Heart left ventricle (tissue), 16 donors: ENCODE measurements around the gene SOX30. TPM values are rescaled to one million over a fixed set of nuclear protein-coding genes. Genes with fewer than 3 reads are reported as not detected.

ENCODE experiments used
- ATAC-seq, 4 donors: fragments of 200-7000 bp; cut with Tn5 transposase; one replicate each; pipeline ENCODE4 v1.9.1; 2020 to 2022; ENCODE audit warnings: moderate library complexity in 4 of 4, mild to moderate bottlenecking in 3 of 4, moderate number of reproducible peaks in 1 of 4
- DNase-seq, 5 donors: peaks; one replicate each; pipeline ENCODE4 v3.0.0-alpha.2; 2020
- H3K27ac ChIP-seq, 12 donors: fragments of 200-600 bp; sonication (generic) in 4 of 12; one replicate each; pipeline versions ENCODE4 v1.5.0 to v1.8.0; 2016 to 2022; ENCODE audit warnings: mild to moderate bottlenecking in 2 of 12
- H3K27me3 ChIP-seq, 9 donors: fragments of 200-600 bp; sonication (generic) in 2 of 9; one replicate each; pipeline versions ENCODE4 v1.5.1 to v1.8.0; 2016 to 2022; ENCODE audit warnings: mild to moderate bottlenecking in 3 of 9
- H3K36me3 ChIP-seq, 9 donors: fragments of 200-600 bp; sonication (generic) in 2 of 9; one replicate each; pipeline versions ENCODE4 v1.5.0 to v1.8.0; 2018 to 2022; ENCODE audit warnings: mild to moderate bottlenecking in 2 of 9
- H3K4me1 ChIP-seq, 12 donors: fragments of 200-600 bp; sonication (generic) in 4 of 12; one replicate each; pipeline versions ENCODE4 v1.5.0 to v1.8.0; 2016 to 2022; ENCODE audit warnings: mild to moderate bottlenecking in 3 of 12
- H3K4me3 ChIP-seq, 12 donors: fragments of 200-600 bp; sonication (generic) in 4 of 12; one replicate each; pipeline versions ENCODE4 v1.5.0 to v1.8.0; 2017 to 2022; ENCODE audit warnings: mild to moderate bottlenecking in 9 of 12, moderate library complexity in 4 of 12
- H3K9me3 ChIP-seq, 12 donors: fragments of 200-600 bp; sonication (generic) in 4 of 12; one replicate each; pipeline versions ENCODE4 v1.5.0 to v1.8.0; 2016 to 2022; ENCODE audit warnings: mild to moderate bottlenecking in 1 of 12
- POLR2A ChIP-seq, 2 donors: fragments of 450-650 bp; IDR thresholded peaks; one replicate each; pipeline ENCODE4 v1.6.1; 2017; ENCODE audit warnings: antibody characterized with exemption in 2 of 2, mild to moderate bottlenecking in 2 of 2, moderate library complexity in 2 of 2
- WGBS, 4 donors: extraction: QIAGEN DNeasy Blood & Tissue Kit in 2 of 4; methylation state at CpG; one replicate each; pipeline versions ENCODE4 v1.1.5 to v1.1.7; 2013 to 2018; 5-methylcytosine and 5-hydroxymethylcytosine counted together
- intact Hi-C, 10 donors: fragments of 100-400 bp; cut with DNase I; formaldehyde crosslinking; loops; one replicate each; pipeline versions ENCODE4 v1.11.1 to v1.14.2; 2022
- polyA plus RNA-seq, 2 donors: library from polyadenylated mRNA; stranded (reverse); fragments of 200-250 nt; gene quantifications; one replicate each; pipeline ENCODE4 v1.2.3, GENCODE V29; 2013
- total RNA-seq, 9 donors: library from RNA; depleted of rRNA in 2 of 9; stranded (reverse); fragments of >200 nt in 2 of 9; fragmentation: NEBNext Ultra II Directional in 3 of 9; extraction: Animal tissue kit (Norgen Biotek cat#: 25700) in 3 of 9; gene quantifications; one replicate each; pipeline versions ENCODE4 v1.1.0 to v1.2.4, GENCODE V29; 2016 to 2023
- TF ChIP-seq, protein P1 (sequence below), 12 donors: fragments of 200-600 bp; sonication (generic) in 4 of 12; IDR thresholded peaks; one replicate each; pipeline versions ENCODE4 v1.5.0 to v1.8.0; 2018 to 2022; ENCODE audit warnings: antibody characterized with exemption in 12 of 12, mild to moderate bottlenecking in 5 of 12
- donor health status: ischemic (EF 13 %, LVEDD 7.1; RV severe dilation, severe dysfunction).
- donor health status: healthy with polysubstance abuse.
- donor health status: DM: no; HTN: yes; CAD: no.
- donor health status: DM: no; HTN: no; CAD: no.
- donor health status: ischemic (EF 25% LVEDD 6.9; RV normal size, moderate dysfunction).
- donor health status: ischemic (EF 25% LVEDD 5.7; RV mildly dilated, moderate dysfunction).
- donor health status: healthy.
- donor health status: DM: yes; HTN: yes; CAD: no.
- donor health status: ischemic (EF 35%, LVEDD 5.7; RV mildly dilated, moderate dysfunction).
- donor health status: nonischemic (EF 11% LVEDD 7.7; RV severe dilation, severe dysfunction).
- donor health status: DM: yes; HTN: yes; CAD: no.
- donor health status: PGD.
- donor health status: ischemic (EF 29% LVEDD 5.4; RV normal size, mild dysfunction).
- donor health status: nonischemic (EF 23%, LVEDD 6.1; RV moderate dilation, normal function).

Gene SOX30
- total and polyA plus RNA-seq, 11 donors = 0.08 to 0.48 (median 0.14) TPM; not detected in 5

DNA sequence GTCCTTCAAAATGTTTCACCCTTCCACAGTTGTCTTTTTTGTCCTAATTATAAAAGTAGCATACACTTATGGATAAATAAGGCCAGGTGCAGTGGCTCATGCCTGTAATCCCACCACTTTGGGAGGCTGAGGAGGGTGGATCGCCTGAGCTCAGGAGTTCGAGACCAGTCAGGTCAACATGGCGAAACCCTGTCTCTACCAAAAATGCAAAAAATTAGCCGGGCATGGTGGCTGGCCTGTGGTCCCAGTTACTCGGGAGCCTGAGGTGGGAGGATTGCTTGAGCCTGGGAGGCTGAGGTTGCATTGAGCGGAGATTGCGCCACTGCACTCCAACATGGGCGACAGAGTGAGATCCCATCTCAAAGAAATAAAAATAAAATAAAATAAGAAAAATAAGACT is 20.7 kb upstream of the SOX30 start:
- no peak for DNase-seq
- intact Hi-C loops = loop anchor here in 1 of 10 donors (5.0 kb wide), 1 partner anchor 44 kb away; no protein-coding TSS in a partner anchor
- Histone ChIP-seq H3K4me3 (no peak overlapping the region), H3K27me3 (peaks cover 4 to 24% (median 6%) of the 10 kb centered on the region in 9 donors), H3K27ac (no peak overlapping the region), H3K9me3 (no peaks in the 10 kb centered on the region), H3K4me1 (peaks cover 0 to 18% (median 7%) of the 10 kb centered on the region in 12 donors), H3K36me3 (no peaks in the 10 kb centered on the region)
- WGBS, 4 donors = 91 to 97% (median 95%) methylated on average over 8 of the region's 8 CpGs
- TF ChIP-seq POLR2A (IDR thresholded peaks at IDR 0.05) = no peak
- TF ChIP-seq, protein P1, sequence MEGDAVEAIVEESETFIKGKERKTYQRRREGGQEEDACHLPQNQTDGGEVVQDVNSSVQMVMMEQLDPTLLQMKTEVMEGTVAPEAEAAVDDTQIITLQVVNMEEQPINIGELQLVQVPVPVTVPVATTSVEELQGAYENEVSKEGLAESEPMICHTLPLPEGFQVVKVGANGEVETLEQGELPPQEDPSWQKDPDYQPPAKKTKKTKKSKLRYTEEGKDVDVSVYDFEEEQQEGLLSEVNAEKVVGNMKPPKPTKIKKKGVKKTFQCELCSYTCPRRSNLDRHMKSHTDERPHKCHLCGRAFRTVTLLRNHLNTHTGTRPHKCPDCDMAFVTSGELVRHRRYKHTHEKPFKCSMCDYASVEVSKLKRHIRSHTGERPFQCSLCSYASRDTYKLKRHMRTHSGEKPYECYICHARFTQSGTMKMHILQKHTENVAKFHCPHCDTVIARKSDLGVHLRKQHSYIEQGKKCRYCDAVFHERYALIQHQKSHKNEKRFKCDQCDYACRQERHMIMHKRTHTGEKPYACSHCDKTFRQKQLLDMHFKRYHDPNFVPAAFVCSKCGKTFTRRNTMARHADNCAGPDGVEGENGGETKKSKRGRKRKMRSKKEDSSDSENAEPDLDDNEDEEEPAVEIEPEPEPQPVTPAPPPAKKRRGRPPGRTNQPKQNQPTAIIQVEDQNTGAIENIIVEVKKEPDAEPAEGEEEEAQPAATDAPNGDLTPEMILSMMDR (IDR thresholded peaks at IDR 0.05) = no peak
- ATAC-seq = no peak

DNA sequence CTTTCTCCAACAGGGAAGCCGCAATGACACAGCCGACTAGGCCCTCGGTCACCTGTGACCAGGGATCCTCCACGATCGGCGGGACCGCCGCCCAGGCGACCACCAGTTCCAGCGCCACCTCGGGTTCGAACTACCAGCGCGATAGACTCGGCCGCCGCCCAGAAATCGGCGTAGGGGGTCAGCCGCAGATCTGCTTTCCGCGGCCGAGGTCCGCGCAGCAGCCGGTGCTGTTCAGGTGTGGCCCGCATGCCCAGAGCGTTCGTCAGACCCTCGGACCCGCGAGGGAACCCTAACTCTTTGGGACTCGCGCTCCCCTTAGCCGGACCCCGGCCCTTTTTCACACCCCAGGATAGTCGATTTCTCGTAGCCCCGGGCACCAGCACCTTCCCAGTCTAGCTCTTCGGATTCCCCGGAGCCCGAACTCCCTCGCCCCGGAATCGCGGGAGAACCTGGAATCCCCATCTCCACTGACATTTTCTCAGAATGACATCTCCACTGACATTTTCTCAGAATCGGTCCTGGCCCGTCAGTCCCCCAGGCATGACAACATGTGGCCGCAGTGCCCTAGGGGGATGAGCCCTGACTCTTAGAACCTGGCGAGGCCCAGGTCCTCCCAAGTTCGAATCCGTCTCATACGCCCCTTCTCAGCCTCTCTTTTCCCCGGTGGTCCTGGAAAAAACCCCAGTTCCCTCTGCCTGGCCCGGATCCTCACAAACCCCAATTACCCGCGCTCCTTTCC is 19.5 kb upstream of the SOX30 start:
- Histone ChIP-seq H3K36me3 (no peaks in the 10 kb centered on the region), H3K9me3 (no peaks in the 10 kb centered on the region), H3K27me3 (peaks cover 4 to 24% (median 6%) of the 10 kb centered on the region in 9 donors), H3K27ac (no peak overlapping the region), H3K4me1 (peaks cover 0 to 18% (median 7%) of the 10 kb centered on the region in 12 donors), H3K4me3 (peak overlapping the region; percentile 41 to 72 (median 62))
- no peak for DNase-seq
- TF ChIP-seq POLR2A (IDR thresholded peaks at IDR 0.05) = no peak
- TF ChIP-seq, protein P1 (IDR thresholded peaks at IDR 0.05) = no peak
- peak in 1 of 4 donors; percentile 6 for ATAC-seq
- intact Hi-C loops = loop anchor here in 1 of 10 donors (5.0 kb wide), 1 partner anchor 46 kb away; no protein-coding TSS in a partner anchor
- 32 to 68% (median 48%) methylated on average over 32 to 57 of the region's 57 CpGs for WGBS, 4 donors

DNA sequence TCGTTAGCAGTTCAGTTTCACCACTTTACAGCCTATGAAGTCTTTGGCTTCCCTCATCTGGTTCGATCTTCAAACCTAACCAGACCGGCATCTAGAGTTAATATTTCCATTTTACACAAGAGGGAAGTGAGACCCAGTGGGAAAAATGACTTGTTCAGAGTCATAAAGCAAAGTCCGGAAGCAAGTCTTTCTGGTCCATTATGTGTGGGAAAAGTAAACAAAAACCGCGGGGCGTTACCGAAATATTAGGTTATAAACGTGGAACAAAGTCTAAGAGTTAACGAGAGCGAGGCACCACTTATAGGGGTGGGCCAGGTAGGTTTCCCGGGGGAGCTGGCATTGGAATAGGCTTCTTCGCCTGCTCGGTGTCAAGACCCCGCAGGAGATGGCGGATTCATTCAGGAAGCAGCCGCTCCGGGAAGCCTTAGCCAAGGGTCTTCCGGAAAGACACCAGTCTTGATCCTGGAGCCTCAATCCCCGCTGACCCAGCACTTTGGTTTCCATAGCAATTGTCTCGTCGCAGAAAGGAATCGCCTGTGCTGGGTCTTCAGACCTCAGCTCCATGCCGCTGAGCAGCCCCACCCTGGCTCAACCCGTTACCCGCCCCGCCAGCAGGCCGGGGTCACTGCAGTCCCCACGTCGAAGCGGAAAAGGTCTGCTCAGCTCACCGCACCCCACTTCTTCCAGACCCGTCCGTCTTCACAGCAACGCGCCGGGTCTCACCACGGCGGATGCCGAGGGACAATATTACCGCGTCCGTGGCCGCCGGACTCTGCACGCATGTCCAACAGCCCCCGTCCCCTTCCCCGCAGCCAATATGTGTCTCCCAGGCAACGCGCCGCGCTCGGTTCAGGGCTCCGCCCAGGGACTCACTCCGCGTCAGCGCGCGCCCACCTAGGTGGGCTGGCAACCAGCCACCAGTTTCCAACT is 18.7 kb upstream of the SOX30 start, which contains the start of gene C5orf52:
C5orf52 (plus strand) TSS at position 872 of the 930 bp plus-strand sequence. CDS start 82 bp downstream, outside the sequence.
- 3 to 7% (median 4%) methylated on average over 44 to 59 of the region's 59 CpGs for WGBS, 4 donors
- ATAC-seq = peak in 3 of 4 donors; percentile 59 to 79 (median 63)
- H3K27ac ChIP-seq = peak within 1 kb of the TSS in 2 of 12 donors; percentile 1 to 20

More for the DNA sequence above, 18.7 kb upstream of the SOX30 start, which contains the start of gene C5orf52:
- intact Hi-C loops = loop anchor here in 1 of 10 donors (5.0 kb wide), 1 partner anchor 46 kb away; no protein-coding TSS in a partner anchor
- Histone ChIP-seq H3K27me3 (peaks cover 4 to 24% (median 6%) of the 10 kb centered on the region in 9 donors), H3K36me3 (no peaks in the 10 kb centered on the region), H3K4me3 (peak within 1 kb of the TSS; percentile 41 to 72 (median 62)), H3K4me1 (peaks cover 0 to 18% (median 7%) of the 10 kb centered on the region in 12 donors), H3K9me3 (no peaks in the 10 kb centered on the region)
- TF ChIP-seq POLR2A (IDR thresholded peaks at IDR 0.05) = no peak
- TF ChIP-seq, protein P1 (IDR thresholded peaks at IDR 0.05) = no peak
- peak; percentile 27 to 70 (median 45) for DNase-seq
